ENCODE measurements around the gene STRBP.

Gene STRBP

DNA sequence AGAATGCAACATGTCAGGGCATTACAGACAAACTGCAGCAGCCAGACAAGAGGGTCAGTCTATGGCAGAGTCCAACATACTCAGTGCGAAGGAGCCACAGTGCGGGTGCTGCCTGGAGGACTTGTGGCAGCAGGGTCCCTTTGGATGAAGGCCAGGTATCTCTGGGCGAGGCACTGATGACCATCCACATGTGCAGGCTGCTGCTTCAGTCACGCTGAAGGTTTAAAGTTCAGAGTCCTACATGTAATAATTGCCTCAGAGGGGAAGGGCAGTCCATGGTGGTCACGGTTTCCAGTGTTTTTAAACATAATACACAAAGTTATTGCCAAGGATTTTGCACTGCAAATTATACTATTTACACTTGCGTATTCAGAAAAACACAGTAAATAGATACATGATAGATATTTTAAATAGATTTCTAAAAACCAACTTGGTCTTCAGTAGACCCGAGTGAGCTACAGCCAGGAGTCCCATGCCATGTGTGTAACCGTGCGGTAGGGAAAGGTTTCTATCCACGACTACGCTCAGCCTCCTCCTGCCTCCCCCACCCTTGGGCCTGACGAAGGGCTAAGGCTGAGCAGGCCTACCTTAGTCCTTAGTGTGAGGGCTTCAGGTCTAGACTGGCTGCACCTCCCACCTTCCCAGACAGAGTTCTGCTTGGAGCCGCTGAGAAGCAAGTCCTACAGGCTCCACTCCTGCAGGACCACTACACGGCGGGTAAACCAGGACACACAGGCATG lies 158.7 kb downstream of the STRBP start:
- TF ChIP-seq, protein P1, sequence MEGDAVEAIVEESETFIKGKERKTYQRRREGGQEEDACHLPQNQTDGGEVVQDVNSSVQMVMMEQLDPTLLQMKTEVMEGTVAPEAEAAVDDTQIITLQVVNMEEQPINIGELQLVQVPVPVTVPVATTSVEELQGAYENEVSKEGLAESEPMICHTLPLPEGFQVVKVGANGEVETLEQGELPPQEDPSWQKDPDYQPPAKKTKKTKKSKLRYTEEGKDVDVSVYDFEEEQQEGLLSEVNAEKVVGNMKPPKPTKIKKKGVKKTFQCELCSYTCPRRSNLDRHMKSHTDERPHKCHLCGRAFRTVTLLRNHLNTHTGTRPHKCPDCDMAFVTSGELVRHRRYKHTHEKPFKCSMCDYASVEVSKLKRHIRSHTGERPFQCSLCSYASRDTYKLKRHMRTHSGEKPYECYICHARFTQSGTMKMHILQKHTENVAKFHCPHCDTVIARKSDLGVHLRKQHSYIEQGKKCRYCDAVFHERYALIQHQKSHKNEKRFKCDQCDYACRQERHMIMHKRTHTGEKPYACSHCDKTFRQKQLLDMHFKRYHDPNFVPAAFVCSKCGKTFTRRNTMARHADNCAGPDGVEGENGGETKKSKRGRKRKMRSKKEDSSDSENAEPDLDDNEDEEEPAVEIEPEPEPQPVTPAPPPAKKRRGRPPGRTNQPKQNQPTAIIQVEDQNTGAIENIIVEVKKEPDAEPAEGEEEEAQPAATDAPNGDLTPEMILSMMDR (conservative IDR thresholded peaks at IDR 0.05) = no peak
- no peak overlapping the region; the same call in 1 of the 2 replicates for H3K27ac ChIP-seq

DNA sequence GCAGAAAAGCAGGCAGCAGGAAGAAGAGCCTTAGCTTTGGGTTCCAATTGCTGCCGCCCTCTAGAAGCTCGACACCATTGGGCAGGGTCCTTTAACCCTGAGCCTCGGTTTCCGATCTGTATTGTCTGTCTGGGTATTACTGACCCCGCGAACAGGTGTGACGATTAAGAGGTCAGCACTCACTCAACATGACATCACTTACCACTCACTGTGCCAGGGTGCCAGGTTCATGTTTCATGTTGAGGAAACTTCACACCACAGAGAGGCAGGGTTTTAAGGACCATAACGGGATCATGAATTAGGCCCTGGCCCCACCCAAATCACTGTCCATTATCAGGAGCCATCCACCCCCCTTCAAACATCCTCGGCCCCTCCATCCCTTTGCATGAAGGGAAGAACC lies 159.4 kb downstream of the STRBP start:
- TF ChIP-seq, protein P1 (conservative IDR thresholded peaks at IDR 0.05) = no peak
- no peak overlapping the region for H3K27ac ChIP-seq

DNA sequence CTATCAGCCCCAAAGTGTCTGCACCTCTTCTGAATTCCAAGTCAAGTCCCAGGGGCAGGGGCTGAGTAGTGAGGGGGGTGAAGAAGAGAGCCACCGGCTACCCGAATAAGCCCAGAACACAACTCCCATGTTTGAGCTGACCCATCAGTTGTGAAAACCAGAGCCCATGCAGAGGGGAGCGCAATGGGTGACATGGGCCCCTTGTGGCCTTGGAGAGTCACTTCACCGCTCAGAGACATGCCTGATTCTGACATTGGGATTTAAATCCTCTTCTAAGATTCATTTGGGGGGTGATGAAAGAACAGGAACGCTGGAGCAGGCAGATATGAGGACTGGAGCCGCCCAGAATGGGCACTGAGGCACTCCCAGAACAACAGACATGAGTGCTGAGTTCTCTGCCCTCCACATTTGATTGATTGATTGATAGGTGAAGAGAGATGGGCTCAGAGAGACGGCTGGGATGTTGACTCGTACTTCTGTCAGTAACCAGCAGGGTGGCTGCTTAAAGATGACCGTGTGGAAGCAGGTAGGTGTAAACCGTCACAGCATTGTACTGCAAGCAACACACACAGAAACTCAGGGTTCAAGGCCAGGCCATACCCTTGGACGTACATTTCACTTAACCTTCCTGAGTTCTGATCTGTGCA lies 160.6 kb downstream of the STRBP start:
- no peak overlapping the region for H3K27ac ChIP-seq
- TF ChIP-seq, protein P1 (conservative IDR thresholded peaks at IDR 0.05) = peak; percentile 5; the same call in 1 of the 2 replicates

DNA sequence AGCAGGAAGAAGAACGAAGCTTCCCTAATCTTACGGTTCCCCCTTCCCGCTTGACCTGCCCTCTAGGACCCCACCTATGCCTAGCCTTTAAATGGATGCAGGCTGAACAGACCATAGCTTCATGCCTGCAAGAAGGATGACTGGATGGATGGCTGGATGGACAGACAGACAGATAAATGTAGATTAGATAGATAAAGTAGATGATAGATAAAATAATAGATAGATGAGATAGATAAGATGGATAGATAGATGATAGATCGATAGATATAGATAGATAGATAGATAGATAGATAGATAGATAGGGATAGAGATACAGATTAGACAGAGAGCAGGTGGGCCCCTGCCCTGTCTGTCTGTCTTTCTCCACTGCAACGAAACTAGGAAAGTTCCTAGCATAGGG lies 162.9 kb downstream of the STRBP start:
- H3K27ac ChIP-seq = peak overlapping the region; percentile 18; the same call in 1 of the 2 replicates
- TF ChIP-seq, protein P1 (conservative IDR thresholded peaks at IDR 0.05) = no peak

DNA sequence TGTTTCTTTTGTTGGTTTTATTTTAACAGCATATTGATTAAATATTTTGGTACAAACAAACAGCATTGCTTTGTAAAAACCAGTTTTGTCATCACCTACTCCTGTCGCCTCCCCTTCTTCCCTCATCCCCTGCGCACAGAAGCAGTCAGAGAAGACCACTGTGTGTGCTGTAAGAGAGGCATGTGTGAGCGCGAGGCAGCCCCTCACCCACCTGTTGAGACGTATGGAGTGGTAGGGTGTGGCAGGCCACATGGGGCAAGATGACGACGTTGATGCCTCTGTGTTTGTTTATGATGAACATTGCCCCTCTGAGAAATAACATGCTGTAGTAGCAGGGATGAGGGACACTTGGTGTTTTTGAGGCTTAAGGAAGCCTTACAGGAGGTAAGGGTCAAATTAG lies 163.6 kb downstream of the STRBP start:
- TF ChIP-seq, protein P1 (conservative IDR thresholded peaks at IDR 0.05) = no peak

DNA sequence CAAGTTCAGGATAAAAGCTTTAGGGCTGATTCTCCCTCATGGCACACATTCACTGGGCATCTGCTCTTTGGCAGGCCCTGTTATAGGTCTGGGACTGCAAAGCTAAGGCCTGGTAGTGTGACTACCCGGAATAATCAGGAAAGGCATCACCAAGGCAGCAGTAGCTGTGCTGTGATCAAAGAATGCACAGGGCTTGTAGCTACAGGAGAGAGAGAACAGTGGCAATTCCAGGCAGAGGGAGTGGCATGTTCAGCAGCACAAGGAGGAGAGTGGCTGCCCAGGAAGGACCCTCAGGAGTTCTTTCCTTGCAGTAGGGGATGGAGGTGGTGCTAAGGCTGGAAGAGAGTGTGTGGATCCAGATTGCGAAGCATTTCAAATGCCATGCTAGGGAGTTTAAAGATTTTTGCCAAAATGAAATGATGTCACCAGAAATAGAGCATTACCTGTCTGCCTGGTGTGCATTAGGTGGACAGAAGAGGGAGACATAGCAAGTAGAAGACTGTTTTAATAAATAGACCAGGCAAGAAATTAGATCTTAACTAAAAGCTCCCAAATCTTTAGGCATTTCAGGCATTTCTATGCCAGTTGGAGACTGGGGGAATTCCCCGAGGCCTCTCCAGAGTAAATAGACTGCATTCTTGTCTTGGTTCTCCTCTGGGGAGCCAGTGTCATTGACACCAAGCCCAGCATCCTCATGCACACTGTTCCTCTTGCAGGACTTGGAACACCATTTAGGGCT lies 165.8 kb downstream of the STRBP start:
- no peak overlapping the region for H3K27ac ChIP-seq
- TF ChIP-seq, protein P1 (conservative IDR thresholded peaks at IDR 0.05) = peak; percentile 78

More for the DNA sequence above, 163.6 kb downstream of the STRBP start:
- peak overlapping the region; percentile 18; the same call in 1 of the 2 replicates for H3K27ac ChIP-seq

DNA sequence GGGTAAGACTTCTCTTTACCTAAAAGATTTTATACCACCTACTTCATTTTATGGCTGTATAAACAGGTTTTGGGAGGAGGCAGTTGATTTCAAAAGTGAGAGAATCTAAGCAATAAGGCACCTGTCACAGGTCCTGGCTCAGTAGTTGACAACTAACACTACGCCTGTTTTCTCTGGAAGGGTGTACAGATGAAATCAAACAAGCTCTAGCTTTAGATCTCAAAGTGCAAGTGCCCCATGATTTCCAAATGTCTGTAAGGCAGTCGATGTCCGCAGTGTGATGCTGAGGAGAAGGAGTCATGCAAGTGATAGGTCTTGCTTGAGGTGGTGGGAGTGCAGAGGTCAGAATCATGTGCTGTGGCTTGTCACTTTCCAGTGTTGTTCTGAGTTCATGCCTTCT lies 168.8 kb downstream of the STRBP start:
- H3K27ac ChIP-seq = no peak overlapping the region; the same call in 1 of the 2 replicates
- TF ChIP-seq, protein P1 (conservative IDR thresholded peaks at IDR 0.05) = no peak

Measured in VCaP (cell line).